Tibial nerve (tissue), 4 donors: Measurements from ENCODE around the gene DBNDD1. TPM values are rescaled to one million over a fixed set of nuclear protein-coding genes. Genes with fewer than 3 reads are reported as not detected.

ENCODE experiments used
- DNase-seq, 2 donors: peaks; one replicate each; pipeline ENCODE4 v3.0.0-alpha.2; 2019; ENCODE audit warnings: low spot score in 2 of 2
- H3K27ac ChIP-seq, 4 donors: fragments of 200-600 bp; sonication (generic) in 3 of 4; one replicate each; pipeline ENCODE4 v1.5.1; 2017 to 2019; ENCODE audit warnings: mild to moderate bottlenecking in 1 of 4
- H3K27me3 ChIP-seq, 2 donors: fragments of 200-600 bp; sonication (generic) in 1 of 2; one replicate each; pipeline versions ENCODE4 v1.5.1 to v1.6.0; 2017 to 2019
- H3K36me3 ChIP-seq, 3 donors: fragments of 200-600 bp; sonication (generic); one replicate each; pipeline ENCODE4 v1.5.1; 2018 to 2019
- H3K4me1 ChIP-seq, 4 donors: fragments of 200-600 bp; sonication (generic) in 3 of 4; one replicate each; pipeline ENCODE4 v1.5.1; 2017 to 2019
- H3K4me3 ChIP-seq, 4 donors: fragments of 200-600 bp; sonication (generic) in 3 of 4; one replicate each; pipeline ENCODE4 v1.5.1; 2017 to 2019; ENCODE audit warnings: mild to moderate bottlenecking in 1 of 4, moderate library complexity in 1 of 4
- H3K9me3 ChIP-seq, 4 donors: fragments of 200-600 bp; sonication (generic) in 3 of 4; one replicate each; pipeline ENCODE4 v1.5.1; 2017 to 2019
- CTCF ChIP-seq, 5 experiments: fragments of 200-600 bp in 3 of 5; fragments of 450-650 bp in 2 of 5; sonication (generic) in 3 of 5; IDR thresholded peaks; one replicate each; pipeline ENCODE4 v1.5.1; 2016 to 2019; ENCODE audit warnings: antibody characterized with exemption in 5 of 5, mild to moderate bottlenecking in 3 of 5, moderate library complexity in 2 of 5
- EP300 ChIP-seq, 2 donors: sonication (generic); formaldehyde crosslinking; IDR thresholded peaks; one replicate each; pipeline ENCODE4 v1.6.1; 2017; ENCODE audit warnings: antibody characterized with exemption in 2 of 2, mild to moderate bottlenecking in 1 of 2
- POLR2A ChIP-seq, 2 donors: fragments of 450-650 bp; IDR thresholded peaks; one replicate each; pipeline ENCODE4 v1.6.1; 2017; ENCODE audit warnings: antibody characterized with exemption in 2 of 2, mild to moderate bottlenecking in 2 of 2, moderate library complexity in 2 of 2
- WGBS, 2 donors: methylation state at CpG; one replicate each; pipeline ENCODE4 v1.1.5; 2018; 5-methylcytosine and 5-hydroxymethylcytosine counted together
- total RNA-seq, 4 donors: library from RNA; depleted of rRNA; stranded (reverse); fragments of >200 nt; gene quantifications; one replicate each; pipeline ENCODE4 v1.1.0, GENCODE V29; 2016

DBNDD1 gene
- total RNA-seq, 4 donors from 2014 or later, result 0.42 to 2.6 (median 1.3) TPM

- H3K4me1 ChIP-seq, result peaks cover 0 to 49% (median 16%) of the 10 kb centered on the region in 4 donors
Measured at GRCh38 chr16:90020260-90020837, 1.1 kb upstream of the DBNDD1 start.

GRCh38 chr16:90019543-90020259 lies 445 bp upstream of the DBNDD1 start:
- Histone ChIP-seq H3K27me3 (no peaks in the 10 kb centered on the region), H3K36me3 (no peaks in the 10 kb centered on the region), H3K4me1 (peaks cover 0 to 49% (median 16%) of the 10 kb centered on the region in 4 donors), H3K27ac (peak overlapping the region in 2 of 4 donors; percentile 37 to 73), H3K9me3 (no peaks in the 10 kb centered on the region), H3K4me3 (peak overlapping the region; percentile 41 to 68 (median 46))
- DNase-seq, result no peak
- TF ChIP-seq CTCF (IDR thresholded peaks at IDR 0.05) (peak; percentile 23 to 69 (median 34)), POLR2A (IDR thresholded peaks at IDR 0.05) (no peak), EP300 (IDR thresholded peaks at IDR 0.05) (no peak)
- WGBS, 2 donors, result 3 to 11% methylated on average over 8 to 25 of the region's 57 CpGs

More at GRCh38 chr16:90020260-90020837, 1.1 kb upstream of the DBNDD1 start:
- no peaks in the 10 kb centered on the region for H3K27me3 ChIP-seq
- peak overlapping the region in 1 of 4 donors; percentile 68 for H3K4me3 ChIP-seq
- TF ChIP-seq POLR2A (IDR thresholded peaks at IDR 0.05) (no peak), CTCF (IDR thresholded peaks at IDR 0.05) (no peak), EP300 (IDR thresholded peaks at IDR 0.05) (no peak)
- peak overlapping the region in 2 of 4 donors; percentile 37 to 73 for H3K27ac ChIP-seq
- H3K9me3 ChIP-seq, result no peaks in the 10 kb centered on the region
- H3K36me3 ChIP-seq, result no peaks in the 10 kb centered on the region
- no peak for DNase-seq
- 54 to 63% methylated on average over 9 of the region's 9 CpGs for WGBS, 2 donors

- Histone ChIP-seq H3K9me3 (no peaks in the 10 kb centered on the region), H3K36me3 (no peaks in the 10 kb centered on the region), H3K4me1 (peaks cover 0 to 43% (median 14%) of the 10 kb centered on the region in 4 donors), H3K27ac (no peak overlapping the region), H3K4me3 (peak overlapping the region in 3 of 4 donors; percentile 52 to 68 (median 57)), H3K27me3 (no peaks in the 10 kb centered on the region)
- no peak for DNase-seq
- WGBS, 2 donors, result 51 to 64% methylated on average over 7 of the region's 7 CpGs
- TF ChIP-seq CTCF (IDR thresholded peaks at IDR 0.05) (no peak), POLR2A (IDR thresholded peaks at IDR 0.05) (no peak), EP300 (IDR thresholded peaks at IDR 0.05) (no peak)
Measured at GRCh38 chr16:90018297-90018651, 982 bp downstream of the DBNDD1 start.

GRCh38 chr16:90016339-90016950 lies 2.8 kb downstream of the DBNDD1 start:
- Histone ChIP-seq H3K27ac (no peak overlapping the region), H3K4me1 (peaks cover 0 to 31% (median 10%) of the 10 kb centered on the region in 4 donors), H3K27me3 (no peaks in the 10 kb centered on the region), H3K36me3 (no peaks in the 10 kb centered on the region), H3K9me3 (no peaks in the 10 kb centered on the region), H3K4me3 (no peak overlapping the region)
- 44 to 65% methylated on average over 8 to 11 of the region's 11 CpGs for WGBS, 2 donors
- no peak for DNase-seq
- TF ChIP-seq CTCF (IDR thresholded peaks at IDR 0.05) (no peak), EP300 (IDR thresholded peaks at IDR 0.05) (no peak), POLR2A (IDR thresholded peaks at IDR 0.05) (no peak)
